IMR-90 (cell line): ENCODE results near the gene VPS35L. TPM values are rescaled to one million over a fixed set of nuclear protein-coding genes. Genes with fewer than 3 reads are reported as not detected.
A peak's percentile ranks its signal among the peaks of the same experiment; 100 is the strongest.

Source experiments
- BHLHE40 ChIP-seq: fragments of 150-350 bp; IDR thresholded peaks from 2 replicates; pipeline ENCODE4 v1.6.1; 2016; ENCODE audit warnings: mild to moderate bottlenecking, low read depth, low read length
- ELK1 ChIP-seq: fragments of 150-350 bp; IDR thresholded peaks from 2 replicates; pipeline ENCODE4 v1.6.1; 2016; ENCODE audit warnings: low read depth, mild to moderate bottlenecking, low read length, moderate library complexity, borderline replicate concordance
- FOS ChIP-seq: fragments of 150-350 bp; IDR thresholded peaks from 2 replicates; pipeline ENCODE4 v1.6.1; 2016; ENCODE audit warnings: low read depth, low read length
- MAFK ChIP-seq: IDR thresholded peaks from 2 replicates; pipeline ENCODE4 v1.6.1; 2012; ENCODE audit warnings: low read depth, low read length, improper control_type of control experiment
- MAZ ChIP-seq: IDR thresholded peaks from 2 replicates; pipeline ENCODE4 v1.6.1; 2012; ENCODE audit warnings: low read depth, mild to moderate bottlenecking, low read length, improper control_type of control experiment, moderate library complexity, borderline replicate concordance
- MXI1 ChIP-seq: IDR thresholded peaks from 2 replicates; pipeline ENCODE4 v1.6.1; 2012; ENCODE audit warnings: low read depth, mild to moderate bottlenecking, low read length, moderate library complexity, borderline replicate concordance
- RAD21 ChIP-seq: IDR thresholded peaks from 2 replicates; pipeline ENCODE4 v1.6.1; 2012; ENCODE audit warnings: low read length, improper control_type of control experiment
- RFX5 ChIP-seq: IDR thresholded peaks from 2 replicates; pipeline ENCODE4 v1.8.0; 2012; ENCODE audit warnings: low read depth, mild to moderate bottlenecking, low read length, moderate library complexity
- polyA plus RNA-seq, 3 experiments: library from polyadenylated mRNA; depleted of rRNA; stranded (reverse); fragments of >200 nt; gene quantifications; 2 replicates each; pipeline ENCODE4 v1.2.3, GENCODE V29; 2012; ENCODE audit warnings: low replicate concordance in 1 of 3
- total RNA-seq: library from RNA; depleted of rRNA; stranded (reverse); fragments of >200 nt; gene quantifications from 2 replicates; pipeline ENCODE4 v1.2.3, GENCODE V29; 2012

The VPS35L gene
- total and polyA plus RNA-seq, 2 of the 4 experiments (the other 2 are of a cell fraction), result 28.0 to 40.1 TPM

- TF ChIP-seq RFX5 (no peak), MAZ (peak; percentile 76), MXI1 (peak; percentile 92), FOS (peak; percentile 93), BHLHE40 (peak; percentile 22), MAFK (no peak; the same call in 1 of the 2 replicates), ELK1 (0 out of 2 replicates have a peak, but pooled peaks have one; percentile 10), RAD21 (peak; percentile 21; the same call in 1 of the 2 replicates)
Measured at GRCh38 chr16:19555186-19555937, at the start of gene VPS35L (continued).
